C4-2B (cell line): ENCODE measurements around the gene KIZ.

ENCODE experiments used
- CTCF ChIP-seq: fragments of 450-650 bp; conservative IDR thresholded peaks from 2 replicates; pipeline ENCODE4 v1.5.1; 2017; ENCODE audit warnings: mild to moderate bottlenecking
- ZFX ChIP-seq: fragments of 450-650 bp; IDR thresholded peaks from 2 replicates; pipeline ENCODE4 v1.6.1; 2017

- TF ChIP-seq CTCF (no peak), ZFX (no peak)
Measured at GRCh38 chr20:21232546-21233280, 106.8 kb downstream of the KIZ start.
